ENCODE results near the gene KIF21A.

DNA sequence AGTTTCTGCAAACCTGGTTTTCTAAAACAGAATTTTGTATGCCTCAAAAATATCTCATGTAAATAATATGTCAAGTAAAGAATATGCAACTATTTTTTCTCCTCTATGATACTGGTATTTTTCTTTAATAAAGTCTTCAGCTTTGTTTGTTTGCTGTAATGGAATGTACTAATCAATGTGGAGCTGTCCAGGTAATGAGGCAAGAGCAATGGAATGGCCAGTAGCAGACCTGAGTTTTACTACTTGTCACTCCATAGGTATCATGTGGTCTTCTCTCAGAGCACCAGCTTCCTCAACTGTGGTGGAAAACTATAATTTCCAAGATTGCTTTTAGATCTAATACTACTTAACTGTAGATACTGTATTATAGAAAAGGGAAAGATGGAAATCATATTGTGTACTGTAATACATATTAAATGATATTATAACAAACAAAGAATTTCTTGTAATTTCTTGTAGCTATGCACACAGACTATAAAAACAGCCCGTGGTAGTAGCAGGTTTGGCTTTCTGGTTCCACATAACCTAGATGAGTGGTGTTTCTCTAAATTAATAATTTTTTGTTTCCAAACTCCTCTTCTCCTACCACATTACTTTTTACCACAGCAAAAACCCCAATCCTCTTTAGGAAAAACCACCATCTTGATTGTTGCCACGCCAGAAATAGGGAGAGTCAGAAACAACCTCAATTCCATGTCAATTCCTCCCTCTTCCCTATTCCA, 70.6 kb downstream of the KIF21A start:
- TF ChIP-seq, protein P1, sequence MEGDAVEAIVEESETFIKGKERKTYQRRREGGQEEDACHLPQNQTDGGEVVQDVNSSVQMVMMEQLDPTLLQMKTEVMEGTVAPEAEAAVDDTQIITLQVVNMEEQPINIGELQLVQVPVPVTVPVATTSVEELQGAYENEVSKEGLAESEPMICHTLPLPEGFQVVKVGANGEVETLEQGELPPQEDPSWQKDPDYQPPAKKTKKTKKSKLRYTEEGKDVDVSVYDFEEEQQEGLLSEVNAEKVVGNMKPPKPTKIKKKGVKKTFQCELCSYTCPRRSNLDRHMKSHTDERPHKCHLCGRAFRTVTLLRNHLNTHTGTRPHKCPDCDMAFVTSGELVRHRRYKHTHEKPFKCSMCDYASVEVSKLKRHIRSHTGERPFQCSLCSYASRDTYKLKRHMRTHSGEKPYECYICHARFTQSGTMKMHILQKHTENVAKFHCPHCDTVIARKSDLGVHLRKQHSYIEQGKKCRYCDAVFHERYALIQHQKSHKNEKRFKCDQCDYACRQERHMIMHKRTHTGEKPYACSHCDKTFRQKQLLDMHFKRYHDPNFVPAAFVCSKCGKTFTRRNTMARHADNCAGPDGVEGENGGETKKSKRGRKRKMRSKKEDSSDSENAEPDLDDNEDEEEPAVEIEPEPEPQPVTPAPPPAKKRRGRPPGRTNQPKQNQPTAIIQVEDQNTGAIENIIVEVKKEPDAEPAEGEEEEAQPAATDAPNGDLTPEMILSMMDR (IDR thresholded peaks at IDR 0.05), result no peak
- TF ChIP-seq POLR2A (IDR thresholded peaks at IDR 0.05), result no peak

Data from testis (tissue), 2 donors.